T47D (cell line): Measurements from ENCODE around the gene GRM4.

Experiments used
- DNase-seq, 2 experiments: peaks; one replicate each; pipeline versions ENCODE4 v3.0.0 to v3.0.0-alpha.2; 2011 to 2012; ENCODE audit warnings: low read depth in 1 of 2, low spot score in 1 of 2
- JUND ChIP-seq: IDR thresholded peaks from 2 replicates; pipeline ENCODE4 v1.6.1; 2012; ENCODE audit warnings: low read depth
- in situ Hi-C: cut with HindIII; loops from 2 replicates; pipeline ENCODE4 v1.10.0; 2016; ENCODE audit warnings: low sequenced_read_pairs, low pct_unique_long_range_greater_than_20kb

The GRM4 gene

DNA sequence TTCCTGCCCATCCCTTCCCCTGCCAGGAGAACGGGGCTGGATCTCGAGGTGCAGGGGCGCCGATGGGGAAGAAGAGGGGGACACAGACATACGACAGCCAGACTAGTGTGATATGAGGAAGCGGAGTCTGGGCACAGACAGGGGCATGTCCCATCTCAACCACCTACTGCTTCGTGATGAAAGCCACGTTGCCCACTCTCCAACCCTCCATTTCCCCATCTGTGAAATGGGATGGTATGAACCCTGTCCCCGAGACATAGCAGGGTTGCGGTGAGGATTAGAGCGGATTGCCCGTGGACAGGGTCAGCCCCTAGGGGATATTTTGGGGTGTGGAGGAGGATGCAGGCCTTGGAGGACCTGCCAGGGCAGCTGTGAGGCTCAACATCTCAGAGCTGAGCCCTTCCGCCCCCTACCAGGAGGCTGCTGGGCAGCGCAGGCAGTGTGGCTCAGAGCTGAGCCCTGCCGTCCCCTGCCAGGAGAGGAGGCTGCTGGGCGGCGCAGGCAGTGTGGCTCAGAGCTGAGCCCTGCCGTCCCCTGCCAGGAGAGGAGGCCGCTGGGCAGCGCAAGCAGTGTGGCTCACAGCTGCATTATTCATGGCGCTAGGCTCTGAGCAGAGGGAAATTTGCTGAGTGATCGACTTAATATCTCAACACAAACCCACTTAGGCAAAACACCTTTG is 71.7 kb downstream of the GRM4 start:
- DNase-seq = no peak
- no peak for TF ChIP-seq JUND
- in situ Hi-C loops = no loop called here

DNA sequence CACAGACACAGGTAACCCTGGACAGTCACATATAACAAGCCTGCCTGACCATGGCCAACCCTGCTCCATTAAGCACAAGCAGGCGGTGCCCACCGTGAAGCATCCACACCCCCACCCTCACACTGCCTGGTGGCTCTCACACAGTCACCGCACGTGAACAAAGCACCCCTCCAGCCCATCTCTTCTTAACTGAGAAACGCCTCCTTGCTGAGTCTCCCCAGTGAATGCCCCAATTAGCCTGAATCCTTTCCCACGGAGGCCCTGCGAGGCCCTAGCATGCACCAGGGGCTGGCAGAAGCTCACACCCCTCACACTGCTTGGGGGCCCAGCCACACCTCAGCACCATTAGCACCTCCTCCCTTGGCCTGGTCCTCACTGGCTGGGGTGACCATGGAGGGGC is 72.3 kb downstream of the GRM4 start:
- DNase-seq = no peak
- in situ Hi-C loops = no loop called here
- no peak for TF ChIP-seq JUND

DNA sequence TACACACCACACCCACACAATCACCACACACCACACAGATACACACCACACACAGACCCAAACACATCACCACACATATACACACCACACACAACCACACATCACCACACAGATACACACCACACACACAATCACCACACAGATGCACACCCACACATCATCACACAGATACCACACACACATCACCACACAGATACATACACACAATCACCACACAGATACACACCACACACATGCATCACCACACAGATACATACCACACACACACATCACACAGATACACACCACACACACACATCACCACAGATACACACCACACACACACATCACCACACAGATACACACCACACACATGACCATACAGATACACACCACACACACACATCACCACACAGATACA is 73.2 kb downstream of the GRM4 start:
- in situ Hi-C loops = no loop called here
- no peak for TF ChIP-seq JUND

DNA sequence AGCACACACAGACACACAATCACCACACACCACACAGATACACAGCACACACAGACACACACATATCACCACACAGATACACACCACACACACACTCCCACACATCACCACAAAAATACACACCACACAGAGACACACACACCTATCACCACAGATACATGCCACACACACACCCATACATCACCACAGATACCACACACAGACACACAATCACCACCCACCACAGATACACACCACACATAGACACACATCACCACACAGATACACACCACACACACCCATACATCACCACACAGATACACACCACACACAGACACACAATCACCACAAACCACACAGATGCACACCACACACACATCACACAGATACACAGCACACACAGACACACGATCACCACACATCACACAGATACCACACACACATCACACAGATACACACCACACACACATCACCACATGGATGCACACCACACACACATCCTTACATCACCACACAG is 74.0 kb downstream of the GRM4 start:
- in situ Hi-C loops = no loop called here
- DNase-seq = no peak
- TF ChIP-seq JUND = no peak

More for the DNA sequence above, 73.2 kb downstream of the GRM4 start:
- DNase-seq = no peak

DNA sequence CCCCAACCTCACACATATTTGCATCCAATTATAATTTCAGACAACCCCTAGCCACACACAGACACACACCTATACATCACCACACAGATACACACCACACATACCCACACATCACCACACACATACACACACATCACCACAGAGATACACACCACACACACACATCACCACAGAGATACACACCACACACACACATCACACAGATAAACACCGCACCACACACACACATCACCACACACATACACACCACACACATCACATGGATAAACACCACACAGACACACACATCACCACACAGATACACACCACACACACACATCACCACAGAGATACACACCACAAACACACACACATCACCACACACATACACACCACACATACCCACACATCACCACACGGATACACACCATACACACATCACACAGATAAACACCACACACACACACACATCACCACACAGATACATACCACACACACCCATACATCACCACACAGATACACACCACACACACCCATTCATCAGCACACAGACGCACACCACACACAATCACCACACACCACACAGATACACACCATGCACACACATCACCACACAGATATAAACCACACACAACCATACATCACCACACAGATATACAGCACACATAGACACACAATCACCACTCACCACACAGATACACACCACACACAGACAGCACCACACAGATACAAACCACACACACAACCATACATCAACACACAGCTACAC is 74.6 kb downstream of the GRM4 start:
- no peak for TF ChIP-seq JUND
- in situ Hi-C loops = no loop called here
- no peak for DNase-seq

DNA sequence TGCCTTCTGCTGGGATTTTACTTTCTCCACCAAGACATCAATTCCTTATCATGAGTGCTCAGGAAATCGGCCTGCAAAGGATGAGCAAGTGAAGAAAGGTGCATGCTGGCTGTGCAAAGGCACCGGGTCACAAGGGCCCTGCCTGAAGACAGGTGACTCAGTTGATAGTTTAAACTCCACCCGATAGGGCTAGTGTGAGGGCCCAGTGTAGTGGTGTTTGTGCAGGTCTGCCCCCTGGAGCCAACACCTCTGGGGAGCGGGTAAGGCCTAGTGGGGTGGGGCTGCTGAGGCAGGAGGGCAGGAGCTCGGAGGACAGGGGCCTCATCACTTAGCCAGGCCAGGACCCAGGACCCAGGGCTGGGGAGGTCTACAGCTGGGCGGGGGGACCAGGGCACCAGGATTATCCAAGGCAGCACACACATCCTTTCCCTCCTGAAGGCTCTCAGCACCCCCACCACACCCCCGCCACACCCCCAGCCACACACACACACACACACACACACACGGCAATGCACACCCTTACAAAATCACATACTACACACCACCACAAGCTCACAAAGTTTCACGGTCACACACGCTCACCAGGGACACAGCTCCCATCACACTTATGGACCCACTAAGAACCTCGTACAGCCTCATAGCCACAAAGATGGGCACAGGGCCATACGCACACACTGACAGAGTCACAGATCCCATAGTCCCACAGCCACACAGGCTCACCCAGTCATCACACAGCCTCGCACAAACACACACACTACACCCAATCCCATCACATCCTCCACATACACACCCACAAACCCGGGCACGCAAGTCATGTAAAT is 75.4 kb downstream of the GRM4 start:
- TF ChIP-seq JUND = no peak
- in situ Hi-C loops = no loop called here

DNA sequence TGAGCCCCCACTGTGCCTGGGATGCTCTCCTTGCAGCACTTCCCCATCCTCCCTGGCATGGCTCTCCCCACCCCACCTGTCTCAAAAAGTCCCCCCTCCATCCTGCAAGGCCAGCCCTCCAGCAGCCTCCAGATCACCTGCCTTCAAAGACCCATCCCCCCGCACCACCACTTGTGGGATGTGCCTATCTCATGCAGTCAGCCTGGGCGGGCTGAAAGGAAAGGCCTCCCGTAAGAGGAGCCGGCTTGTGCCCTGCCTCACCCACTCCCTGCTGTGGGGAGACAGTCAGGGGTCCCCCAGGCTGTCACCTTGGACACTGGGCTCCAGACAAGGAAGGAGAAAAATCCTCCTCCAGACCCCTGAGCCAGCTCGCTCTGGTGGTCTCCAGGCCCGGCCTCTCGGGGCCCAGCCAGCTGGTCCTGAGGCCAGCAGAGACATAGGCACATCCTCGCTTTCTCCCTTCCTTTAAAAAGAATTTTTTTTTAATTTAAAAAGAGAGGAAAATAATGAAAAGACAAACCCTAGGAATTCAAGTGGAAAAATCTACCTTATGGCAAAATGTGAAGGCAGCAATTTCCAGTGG is 77.3 kb downstream of the GRM4 start:
- DNase-seq = no peak
- in situ Hi-C loops = no loop called here
- TF ChIP-seq JUND = no peak

More for the DNA sequence above, 75.4 kb downstream of the GRM4 start:
- DNase-seq = peak in 1 of 2 experiments; percentile 50

DNA sequence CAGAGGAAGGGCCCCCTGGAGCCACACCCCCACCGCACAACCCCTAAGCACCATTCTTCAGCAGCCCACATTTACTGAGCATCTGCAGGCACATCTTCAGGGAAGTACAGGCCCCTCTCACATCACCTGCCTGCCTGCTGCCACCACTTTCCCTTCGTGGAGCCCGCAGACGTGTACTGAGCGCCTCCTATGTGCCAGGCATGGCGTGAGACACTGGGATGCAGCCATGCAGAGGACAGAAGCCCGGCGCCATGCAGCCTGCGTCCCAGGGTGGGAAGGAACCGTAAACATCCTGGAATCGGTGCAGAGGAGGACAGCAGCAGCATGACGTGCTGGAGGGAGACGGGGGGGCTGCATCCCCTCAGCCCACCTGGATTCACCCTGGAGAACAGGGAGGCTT is 78.1 kb downstream of the GRM4 start:
- in situ Hi-C loops = no loop called here
- no peak for DNase-seq
- TF ChIP-seq JUND = no peak

DNA sequence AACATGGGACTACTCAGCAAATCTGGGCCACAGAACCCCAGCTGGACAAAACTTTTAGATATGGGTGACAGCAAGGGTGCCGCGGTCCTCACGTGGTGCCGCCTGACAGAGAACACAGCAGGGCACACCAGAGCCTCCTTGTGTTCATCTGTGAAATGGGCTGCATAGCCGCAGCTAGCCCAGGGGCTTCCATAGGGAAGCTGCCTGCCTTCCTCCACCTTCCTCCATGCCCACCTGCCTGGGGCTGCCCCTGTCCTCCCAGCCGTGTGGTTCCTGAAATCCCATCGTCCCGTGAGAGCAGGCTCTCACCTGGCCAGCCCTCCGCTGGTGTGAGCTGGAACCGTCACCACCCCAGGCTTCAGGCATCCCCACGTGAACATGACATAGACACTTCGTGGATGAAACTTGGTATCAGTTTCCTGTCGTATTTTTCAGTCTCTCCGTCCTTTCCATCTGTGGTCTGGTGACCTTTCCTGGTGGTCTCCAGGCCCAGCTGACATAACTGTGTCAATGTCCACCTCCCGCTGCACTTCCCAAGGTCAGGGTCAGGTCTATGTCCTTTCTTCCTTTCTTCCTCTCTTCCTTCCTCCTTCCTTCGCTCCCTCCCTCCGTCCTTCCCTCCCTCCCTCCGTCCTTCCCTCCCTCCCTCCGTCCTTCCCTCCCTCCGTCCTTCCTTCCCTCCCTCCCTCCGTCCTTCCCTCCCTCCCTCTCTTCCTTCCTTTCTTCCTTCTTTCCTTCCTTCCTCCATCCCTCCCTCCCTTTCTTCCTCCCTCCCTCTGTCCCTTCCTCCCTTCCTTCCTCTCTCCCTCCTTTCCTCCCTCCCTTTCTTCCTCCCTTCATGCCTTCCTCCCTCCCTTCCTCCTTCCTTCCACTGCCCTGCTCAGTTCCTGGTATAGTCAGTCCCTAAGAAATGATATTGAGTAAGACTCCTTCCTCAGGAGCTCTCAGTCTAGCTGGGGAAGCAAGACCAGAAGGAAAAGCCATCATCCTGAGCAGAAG is 78.8 kb downstream of the GRM4 start:
- TF ChIP-seq JUND = no peak
- in situ Hi-C loops = no loop called here
- no peak for DNase-seq

DNA sequence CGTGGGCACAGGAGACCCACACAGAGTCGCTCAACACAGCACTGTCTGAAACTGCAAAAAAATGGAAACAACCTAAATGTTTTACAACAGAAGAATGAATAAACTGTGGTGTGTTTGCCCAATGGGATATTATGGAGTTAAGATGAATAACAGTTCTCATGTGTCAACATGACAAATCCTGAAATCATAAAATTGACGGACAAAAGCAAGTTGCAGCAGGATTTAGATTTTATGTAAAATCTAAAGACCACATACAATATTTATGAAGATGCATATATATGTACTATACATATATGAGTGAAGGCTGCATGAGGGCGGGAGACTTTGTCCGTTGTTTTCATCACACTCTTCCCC is 79.7 kb downstream of the GRM4 start:
- TF ChIP-seq JUND = no peak
- in situ Hi-C loops = no loop called here
- DNase-seq = no peak

DNA sequence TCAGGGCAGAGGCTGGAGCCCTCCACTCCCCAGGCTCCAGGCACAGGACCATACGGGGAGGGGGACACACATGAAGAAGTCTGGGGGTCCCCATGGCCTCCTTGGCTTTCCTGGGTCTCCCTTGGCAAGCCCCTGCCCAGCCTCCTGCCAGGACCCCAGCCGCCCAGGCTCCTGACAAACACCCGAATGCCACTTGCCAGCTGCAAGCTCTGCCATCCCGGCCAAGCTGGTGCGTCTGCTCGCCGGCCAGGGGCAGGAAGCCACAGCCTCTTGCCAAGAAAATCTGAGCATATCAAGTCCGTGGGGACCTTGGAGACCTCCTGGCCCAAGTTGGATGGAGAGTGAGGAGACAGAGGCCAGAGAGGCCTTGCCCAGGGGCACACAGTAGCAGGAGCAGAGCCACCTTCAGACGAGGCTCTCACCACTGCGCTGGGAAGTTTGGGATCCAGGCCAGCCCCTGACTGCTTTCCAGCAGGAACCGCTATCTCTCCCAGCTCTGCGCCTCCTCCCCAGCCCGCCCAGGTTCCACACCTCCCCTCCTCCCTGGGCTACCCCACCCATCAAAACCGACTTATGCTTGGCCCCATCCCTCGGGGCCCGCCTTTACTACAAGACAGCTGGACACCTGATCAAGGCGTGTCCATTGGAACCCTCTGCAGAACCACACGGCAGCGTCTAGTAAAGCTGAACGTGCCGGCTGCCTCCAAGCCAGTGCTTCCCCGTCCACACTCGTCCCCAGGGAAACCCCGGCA is 80.2 kb downstream of the GRM4 start:
- in situ Hi-C loops = no loop called here
- TF ChIP-seq JUND = no peak
- DNase-seq = no peak
